HepG2 (cell line): Measurements from ENCODE around the gene XXYLT1. TPM values are rescaled to one million over a fixed set of nuclear protein-coding genes. Genes with fewer than 3 reads are reported as not detected.

Experiments
- ATAC-seq: fragments of 200-7000 bp; cut with Tn5 transposase; 3 replicates; pipeline ENCODE4 v1.9.1; 2020; ENCODE audit warnings: mild to moderate bottlenecking, moderate library complexity
- BruUV-seq: library from RNA; stranded (reverse); fragments of 400-500 nt; replicated peaks from 2 replicates; lab custom pipeline; 2021; lab: Mats Ljungman, UMichigan
- CTCF ChIA-PET: fragments of 300-600 bp; formaldehyde crosslinking; extraction: SDS; loops from one replicate; lab custom pipeline; 2021; ENCODE audit warnings: low total read pairs, inconsistent platforms, low intra/inter-chr PET ratio; lab: Yijun Ruan, JAX
- POLR2A ChIA-PET: fragments of 350-600 bp; sonication (Branson Sonifier 250); formaldehyde crosslinking; loops from one replicate; lab custom pipeline; 2020; ENCODE audit warnings: antibody characterized with exemption, inconsistent platforms; lab: Yijun Ruan, JAX
- DNase-seq: peaks from one replicate; pipeline ENCODE4 v3.0.0-alpha.2; 2015; ENCODE audit warnings: low spot score
- FAIRE-seq: peaks from 3 replicates; lab custom pipeline; 2011; peaks lifted over from hg19 to GRCh38; lab: Jason Lieb, UNC
- H2AFZ ChIP-seq: one replicate; pipeline ENCODE4 v1.6.1; 2011; ENCODE audit warnings: low read length, inconsistent platforms
- H3K27ac ChIP-seq: fragments of 300-600 bp; 3 replicates; pipeline ENCODE4 v1.8.0; 2011; ENCODE audit warnings: mixed run types, mild to moderate bottlenecking, mixed read lengths, low read length, inconsistent platforms; ENCODE audit not compliant: insufficient read depth; ENCODE audit errors: extremely low read length
- H3K27me3 ChIP-seq, 2 experiments: fragments of 200-600 bp in 1 of 2; 2 replicates in 1 of 2; 3 replicates in 1 of 2; pipeline versions ENCODE4 v1.6.0 to v1.8.0; 2011; ENCODE audit warnings: low read length in 2 of 2, mild to moderate bottlenecking in 2 of 2, moderate library complexity in 2 of 2, inconsistent platforms in 1 of 2; ENCODE audit not compliant: insufficient read depth in 2 of 2, control insufficient read depth in 1 of 2
- H3K36me3 ChIP-seq, 2 experiments: fragments of 200-600 bp in 1 of 2; replicated peaks in 1 of 2; 2 replicates in 1 of 2; 3 replicates in 1 of 2; pipeline versions ENCODE4 v1.5.1 to v1.8.0; 2011; ENCODE audit warnings: low read length in 2 of 2, inconsistent platforms in 1 of 2; ENCODE audit not compliant: insufficient read depth in 2 of 2, control insufficient read depth in 1 of 2
- H3K4me1 ChIP-seq: 2 replicates; pipeline ENCODE4 v1.5.1; 2012; ENCODE audit warnings: low read length, inconsistent platforms; ENCODE audit not compliant: insufficient read depth
- H3K4me2 ChIP-seq: 2 replicates; pipeline ENCODE4 v1.6.0; 2011; ENCODE audit warnings: low read depth, low read length, inconsistent platforms
- H3K4me3 ChIP-seq, 3 experiments: fragments of 200-600 bp in 1 of 3; sonication (generic), shearing (Covaris generic) in 1 of 3; replicated peaks in 1 of 3; 2 replicates each; pipeline ENCODE4 v1.5.1; 2011 to 2016; ENCODE audit warnings: low read length in 3 of 3, inconsistent platforms in 2 of 3, low read depth in 2 of 3, mild to moderate bottlenecking in 2 of 3, control low read depth in 1 of 3, mixed read lengths in 1 of 3; ENCODE audit not compliant: insufficient read depth in 1 of 3
- H3K79me2 ChIP-seq: one replicate; pipeline ENCODE4 v1.6.1; 2011; ENCODE audit warnings: low read length, inconsistent platforms; ENCODE audit not compliant: insufficient read depth
- H3K9ac ChIP-seq: 2 replicates; pipeline ENCODE4 v1.6.0; 2011; ENCODE audit warnings: mild to moderate bottlenecking, low read depth, low read length, inconsistent platforms; ENCODE audit not compliant: insufficient read depth
- H3K9me3 ChIP-seq: 2 replicates; pipeline ENCODE4 v1.5.1; 2012; ENCODE audit warnings: mild to moderate bottlenecking, low read length
- H4K20me1 ChIP-seq: 2 replicates; pipeline ENCODE4 v1.6.0; 2011; ENCODE audit warnings: inconsistent platforms, mild to moderate bottlenecking, low read length, moderate library complexity; ENCODE audit not compliant: insufficient read depth
- FOXM1 ChIP-seq: sonication (generic); formaldehyde crosslinking; IDR thresholded peaks from 2 replicates; pipeline ENCODE4 v1.5.0; 2020; ENCODE audit warnings: missing genetic modification reagents
- GLI4 ChIP-seq: sonication (generic); formaldehyde crosslinking; IDR thresholded peaks from 2 replicates; pipeline ENCODE4 v1.5.1; 2020; ENCODE audit warnings: missing genetic modification reagents, mild to moderate bottlenecking, moderate library complexity, borderline replicate concordance
- HNRNPLL ChIP-seq: fragments of 200-400 bp; formaldehyde crosslinking; IDR thresholded peaks from 2 replicates; pipeline ENCODE4 v1.6.1; 2017; ENCODE audit warnings: mild to moderate bottlenecking, low read depth, low read length; ENCODE audit not compliant: poor library complexity, severe bottlenecking
- HOXD1 ChIP-seq: sonication (generic); formaldehyde crosslinking; IDR thresholded peaks from 2 replicates; pipeline ENCODE4 v1.5.0; 2020; ENCODE audit warnings: missing genetic modification reagents
- NR2C2 ChIP-seq: sonication (generic); formaldehyde crosslinking; IDR thresholded peaks from 2 replicates; pipeline ENCODE4 v1.4.0; 2020; ENCODE audit warnings: missing genetic modification reagents, mild to moderate bottlenecking, moderate library complexity, borderline replicate concordance
- NR2F6 ChIP-seq, 2 experiments: IDR thresholded peaks; 2 replicates each; pipeline ENCODE4 v1.6.1; 2016; ENCODE audit warnings: antibody characterized with exemption in 1 of 2, mild to moderate bottlenecking in 1 of 2
- TERF1 ChIP-seq: sonication (generic); formaldehyde crosslinking; IDR thresholded peaks from 2 replicates; pipeline ENCODE4 v1.8.0; 2022; ENCODE audit warnings: mild to moderate bottlenecking, missing genetic modification reagents, moderate library complexity
- ZBTB1 ChIP-seq: sonication (generic); formaldehyde crosslinking; IDR thresholded peaks from 2 replicates; pipeline ENCODE4 v1.4.0; 2020; ENCODE audit warnings: missing genetic modification reagents, borderline replicate concordance
- ZNF331 ChIP-seq: sonication (generic); formaldehyde crosslinking; IDR thresholded peaks from 2 replicates; pipeline ENCODE4 v1.4.0; 2020; ENCODE audit warnings: missing genetic modification reagents
- ZNF503 ChIP-seq: sonication (generic); formaldehyde crosslinking; IDR thresholded peaks from 2 replicates; pipeline ENCODE4 v1.4.0; 2020; ENCODE audit warnings: missing genetic modification reagents
- WGBS: methylation state at CpG from one replicate; pipeline ENCODE4 v1.1.6; 2017; ENCODE audit warnings: low lambda C conversion rate; 5-methylcytosine and 5-hydroxymethylcytosine counted together
- in situ Hi-C: cut with HindIII; loops from 2 replicates; pipeline ENCODE4 v1.10.0; 2017; ENCODE audit warnings: low pct_unique_long_range_greater_than_20kb; ENCODE audit not compliant: extremely low pct_ligation_motif_present
- intact Hi-C: fragments of 100-400 bp; cut with micrococcal nuclease; formaldehyde crosslinking; loops from one replicate; pipeline ENCODE4 v1.10.0; 2022; ENCODE audit not compliant: unreplicated experiment
- polyA plus RNA-seq, 8 experiments: library from polyadenylated mRNA; depleted of rRNA in 3 of 8; stranded (reverse) in 7 of 8; unstranded in 1 of 8; fragments of >200 nt; fragmentation: Illumina TruSeq in 4 of 8; extraction: Trizol in 4 of 8; gene quantifications; 2 replicates each; pipeline versions ENCODE4 v1.2.1 to v1.2.3, GENCODE V29; 2011 to 2016; ENCODE audit warnings: low read depth in 4 of 8, missing spikeins in 1 of 8, mixed read lengths in 1 of 8; ENCODE audit not compliant: insufficient read depth in 1 of 8
- total RNA-seq, 5 experiments: library from RNA; depleted of rRNA; stranded (reverse); fragments of >200 nt; fragmentation: Illumina TruSeq; extraction: Trizol; gene quantifications; 2 replicates each; pipeline ENCODE4 v1.2.3, GENCODE V29; 2016; ENCODE audit warnings: low read depth in 1 of 5

Gene XXYLT1
- total and polyA plus RNA-seq, 2 of the 13 experiments (the other 11 are each of a cell fraction or from before 2014, with no cell fraction given), result 17.7 to 19.0 TPM

GRCh38 chr3:195054311-195054710, 216.6 kb downstream of the XXYLT1 start:
- Histone ChIP-seq H3K4me2 (no peak overlapping the region), H4K20me1 (no peaks in the 10 kb centered on the region), H3K79me2 (no peaks in the 10 kb centered on the region), H3K27me3 (peaks cover 2 to 16% of the 10 kb centered on the region in 2 experiments; a peak in 2 of 5 replicates), H3K9ac (no peak overlapping the region), H3K36me3 (no peaks in the 10 kb centered on the region), H3K9me3 (no peaks in the 10 kb centered on the region), H3K27ac (no peak overlapping the region), H2AFZ (no peak overlapping the region), H3K4me1 (peaks cover 3% of the 10 kb centered on the region), H3K4me3 (no peak overlapping the region)
- ATAC-seq, result no peak
- intact Hi-C loops (no loop called here), in situ Hi-C loops (no loop called here)
- ChIA-PET POLR2A (no interaction called here), CTCF (no interaction called here)
- BruUV-seq, result no TSS peak
- no peak for DNase-seq
- TF ChIP-seq GLI4 (CRISPR knock-in tag) (no peak), HNRNPLL (no peak), TERF1 (CRISPR knock-in tag) (no peak), ZNF503 (CRISPR knock-in tag) (no peak), FOXM1 (no peak), HOXD1 (CRISPR knock-in tag) (no peak), NR2C2 (CRISPR knock-in tag) (no peak), ZNF331 (CRISPR knock-in tag) (no peak), NR2F6 (IDR thresholded peaks at IDR 0.05) (no peak), NR2F6 (CRISPR knock-in tag; IDR thresholded peaks at IDR 0.05) (no peak), ZBTB1 (CRISPR knock-in tag) (no peak)
- FAIRE-seq, result no peak
- 25% methylated on average over 6 of the region's 6 CpGs for WGBS
